Caco-2 (cell line): ENCODE results near the gene DLGAP4. TPM values are rescaled to one million over a fixed set of nuclear protein-coding genes. Genes with fewer than 3 reads are reported as not detected.

Experiments used
- BruUV-seq: library from RNA; stranded (reverse); fragments of 400-500 nt; replicated peaks from 2 replicates; lab custom pipeline; 2021; lab: Mats Ljungman, UMichigan
- CTCF ChIA-PET: fragments of 300-600 bp; sonication (Branson Sonifier 250); formaldehyde crosslinking; loops from one replicate; lab custom pipeline; 2022; ENCODE audit warnings: antibody characterized with exemption; lab: Charles Lee
- POLR2A ChIA-PET: fragments of 300-600 bp; sonication (Branson Sonifier 250); formaldehyde crosslinking; loops from one replicate; lab custom pipeline; 2022; ENCODE audit warnings: antibody characterized with exemption; lab: Charles Lee
- DNase-seq, 2 experiments: peaks; one replicate each; pipeline versions ENCODE4 v3.0.0 to v3.0.0-alpha.2; 2020 to 2022
- H3K27me3 ChIP-seq: replicated peaks from 2 replicates; pipeline ENCODE4 v1.6.0; 2011; ENCODE audit warnings: low read length; ENCODE audit not compliant: control insufficient read depth, insufficient read depth
- H3K36me3 ChIP-seq: 2 replicates; pipeline ENCODE4 v1.5.1; 2011; ENCODE audit warnings: low read length; ENCODE audit not compliant: control insufficient read depth, insufficient read depth
- H3K4me1 ChIP-seq: fragments of 250-450 bp; sonication (Bioruptor Pico); 2 replicates; pipeline ENCODE4 v1.5.1; 2020; ENCODE audit warnings: mild to moderate bottlenecking
- H3K4me3 ChIP-seq: 2 replicates; pipeline ENCODE4 v1.5.1; 2011; ENCODE audit warnings: low read depth, mild to moderate bottlenecking, control low read depth, low read length
- H3K9me3 ChIP-seq: fragments of 250-450 bp; sonication (Bioruptor Pico); 2 replicates; pipeline ENCODE4 v1.5.1; 2020; ENCODE audit warnings: mild to moderate bottlenecking, moderate library complexity
- H3K27ac Mint-ChIP-seq: one replicate; pipeline ENCODE4 v1.8.0; 2022; ENCODE audit warnings: mixed read lengths; ENCODE audit not compliant: unreplicated experiment
- H3K27me3 Mint-ChIP-seq: one replicate; pipeline ENCODE4 v1.8.0; 2022; ENCODE audit warnings: mixed read lengths; ENCODE audit not compliant: insufficient read depth, unreplicated experiment
- H3K36me3 Mint-ChIP-seq: one replicate; pipeline ENCODE4 v1.8.0; 2022; ENCODE audit warnings: mild to moderate bottlenecking, mixed read lengths; ENCODE audit not compliant: insufficient read depth, unreplicated experiment
- H3K4me1 Mint-ChIP-seq: one replicate; pipeline ENCODE4 v1.8.0; 2022; ENCODE audit warnings: low read depth, mixed read lengths; ENCODE audit not compliant: unreplicated experiment
- H3K4me3 Mint-ChIP-seq: one replicate; pipeline ENCODE4 v1.8.0; 2022; ENCODE audit warnings: mild to moderate bottlenecking, moderate library complexity, mixed read lengths; ENCODE audit not compliant: unreplicated experiment
- H3K9me3 Mint-ChIP-seq: one replicate; pipeline ENCODE4 v1.8.0; 2022; ENCODE audit warnings: mixed read lengths; ENCODE audit not compliant: unreplicated experiment
- CTCF ChIP-seq, 2 experiments: fragments of 200-600 bp in 1 of 2; IDR thresholded peaks; 1 replicate in 1 of 2; 2 replicates in 1 of 2; pipeline versions ENCODE4 v1.5.1 to v1.8.0; 2011 to 2022; ENCODE audit warnings: antibody characterized with exemption in 1 of 2, control low read depth in 1 of 2, inconsistent platforms in 1 of 2, low read depth in 1 of 2, low read length in 1 of 2, mild to moderate bottlenecking in 1 of 2, moderate library complexity in 1 of 2; ENCODE audit not compliant: insufficient read depth in 1 of 2, severe bottlenecking in 1 of 2, unreplicated experiment in 1 of 2
- intact Hi-C: fragments of 100-400 bp; cut with micrococcal nuclease; formaldehyde crosslinking; loops from one replicate; pipeline ENCODE4 v1.10.0; 2022; ENCODE audit not compliant: unreplicated experiment
- total RNA-seq: library from RNA; stranded (reverse); gene quantifications from 2 replicates; pipeline ENCODE4 v1.2.3, GENCODE V29; 2022

The DLGAP4 gene
- total RNA-seq, 1 experiment from 2014 or later: 122 TPM

DNA sequence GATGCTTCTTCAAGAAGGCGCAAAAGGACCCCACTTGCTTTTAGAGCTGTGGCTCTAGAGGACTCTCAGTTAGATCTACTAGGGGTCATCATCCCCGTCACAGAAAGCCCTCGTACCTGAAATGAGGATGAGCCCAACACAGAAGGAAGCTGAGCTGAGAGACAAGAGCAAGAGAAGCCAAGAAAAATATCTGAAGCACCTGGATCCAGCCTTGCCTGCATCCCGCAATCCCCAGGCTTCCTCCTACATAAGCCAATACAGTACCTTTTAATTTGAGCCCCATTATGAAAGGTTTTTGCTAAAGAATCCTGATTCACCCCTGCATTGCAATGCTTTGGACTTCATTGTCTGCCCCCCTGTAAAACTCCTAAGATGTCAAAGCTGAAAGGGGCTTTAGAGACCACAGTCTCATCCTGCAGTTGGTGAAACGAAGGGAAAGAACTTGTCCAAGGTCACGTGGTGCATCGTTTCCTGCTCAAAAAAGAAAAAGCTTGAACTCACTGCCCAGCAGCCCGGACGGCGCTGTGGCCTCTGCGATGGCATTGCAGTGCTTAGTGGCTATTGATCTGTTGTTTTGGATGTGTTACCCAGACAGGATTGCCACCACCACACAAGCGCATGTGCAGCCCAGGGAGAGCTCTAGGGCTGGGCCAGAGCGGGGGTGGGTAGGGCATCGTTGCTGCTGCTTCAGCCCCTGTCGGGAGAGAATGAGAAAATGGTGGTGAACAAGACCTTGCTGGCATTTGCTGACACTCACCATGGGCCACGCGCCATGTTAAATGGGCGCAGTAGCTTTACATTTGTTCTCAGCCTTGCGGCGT is 41.5 kb upstream of the DLGAP4 start:
- Histone ChIP-seq H3K4me1 (no peaks in the 10 kb centered on the region), H3K36me3 (no peaks in the 10 kb centered on the region), H3K9me3 (no peaks in the 10 kb centered on the region), H3K4me3 (no peak overlapping the region), H3K27me3 (no peaks in the 10 kb centered on the region)
- ChIA-PET POLR2A (no interaction called here), CTCF (interaction anchor here (0.8 kb wide), 1 partner anchor 12 kb away, joined by 5 read pairs; no protein-coding TSS in a partner anchor)
- Mint-ChIP-seq H3K27me3 (peaks cover 2% of the 10 kb centered on the region), H3K27ac (no peak overlapping the region), H3K9me3 (no peaks in the 10 kb centered on the region), H3K4me1 (no peaks in the 10 kb centered on the region), H3K36me3 (no peaks in the 10 kb centered on the region), H3K4me3 (no peak overlapping the region)
- no TSS peak for BruUV-seq
- DNase-seq: peak in 1 of 2 experiments; percentile 36
- TF ChIP-seq CTCF (IDR thresholded peaks at IDR 0.05; ENCODE audit: insufficient read depth in 1 of 2, low read depth in 1 of 2, low read length in 1 of 2, severe bottlenecking in 1 of 2, unreplicated experiment in 1 of 2): no peak
- intact Hi-C loops: no loop called here

DNA sequence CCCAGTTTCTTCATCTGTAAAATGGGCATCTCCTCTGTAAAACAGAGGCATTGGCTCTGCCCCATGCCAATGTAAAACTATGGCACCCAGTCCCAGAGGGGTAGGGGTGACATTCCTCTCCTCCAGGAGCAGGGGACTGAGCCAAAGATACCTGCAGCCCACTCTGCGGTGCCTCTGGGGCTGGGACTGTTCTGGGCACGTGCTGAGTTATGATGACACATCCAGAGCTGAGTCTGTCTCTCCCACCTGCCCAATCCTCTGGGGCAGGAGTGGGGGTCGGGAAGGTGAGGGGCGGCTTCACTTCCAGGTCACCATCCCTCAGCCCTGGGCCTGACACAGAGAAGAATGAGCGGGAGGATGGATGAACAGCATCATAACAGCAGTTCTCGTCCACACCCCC is 40.0 kb upstream of the DLGAP4 start:
- Mint-ChIP-seq H3K36me3 (no peaks in the 10 kb centered on the region), H3K4me3 (no peak overlapping the region), H3K9me3 (no peaks in the 10 kb centered on the region), H3K27ac (no peak overlapping the region), H3K27me3 (peaks cover 2% of the 10 kb centered on the region), H3K4me1 (no peaks in the 10 kb centered on the region)
- intact Hi-C loops: no loop called here
- Histone ChIP-seq H3K4me1 (no peaks in the 10 kb centered on the region), H3K9me3 (no peaks in the 10 kb centered on the region), H3K4me3 (no peak overlapping the region), H3K36me3 (no peaks in the 10 kb centered on the region), H3K27me3 (no peaks in the 10 kb centered on the region)
- TF ChIP-seq CTCF (IDR thresholded peaks at IDR 0.05; ENCODE audit: insufficient read depth in 1 of 2, low read depth in 1 of 2, low read length in 1 of 2, severe bottlenecking in 1 of 2, unreplicated experiment in 1 of 2): no peak
- POLR2A ChIA-PET: no interaction called here
- no TSS peak for BruUV-seq
- DNase-seq: peak in 1 of 2 experiments; percentile 36
- CTCF ChIA-PET: no interaction called here

GRCh38 chr20:36267605-36268381 is 38.3 kb upstream of the DLGAP4 start:
- Mint-ChIP-seq H3K9me3 (no peaks in the 10 kb centered on the region), H3K4me3 (no peak overlapping the region), H3K27ac (no peak overlapping the region), H3K36me3 (no peaks in the 10 kb centered on the region), H3K27me3 (peaks cover 2% of the 10 kb centered on the region), H3K4me1 (no peaks in the 10 kb centered on the region)
- Histone ChIP-seq H3K4me1 (no peaks in the 10 kb centered on the region), H3K4me3 (no peak overlapping the region), H3K27me3 (no peaks in the 10 kb centered on the region; the same call in 1 of the 2 replicates), H3K36me3 (no peaks in the 10 kb centered on the region), H3K9me3 (no peaks in the 10 kb centered on the region)
- ChIA-PET CTCF (interaction anchor here (0.6 to 2.5 kb wide), 6 partner anchors 10 to 172 kb away, joined by 3 to 10 read pairs (median 8); no protein-coding TSS in a partner anchor), POLR2A (no interaction called here)
- no TSS peak for BruUV-seq
- no peak for TF ChIP-seq CTCF (IDR thresholded peaks at IDR 0.05; ENCODE audit: insufficient read depth in 1 of 2, low read depth in 1 of 2, low read length in 1 of 2, severe bottlenecking in 1 of 2, unreplicated experiment in 1 of 2)
- intact Hi-C loops: no loop called here
- peak in 1 of 2 experiments; percentile 43 for DNase-seq
